Right lobe of liver (tissue), 4 donors: ENCODE data around the gene ARHGEF38.

Experiments
- CTCF ChIP-seq, 4 donors: fragments of 200-600 bp in 3 of 4; fragments of 450-650 bp in 1 of 4; IDR thresholded peaks; one replicate each; pipeline versions ENCODE4 v1.5.1 to v1.8.0; 2016 to 2022; ENCODE audit warnings: antibody characterized with exemption in 4 of 4, mild to moderate bottlenecking in 2 of 4
- POLR2A ChIP-seq: fragments of 450-650 bp; IDR thresholded peaks from one replicate; pipeline ENCODE4 v1.6.1; 2017; ENCODE audit warnings: antibody characterized with exemption, mild to moderate bottlenecking
- donor health status: DM: no; HTN: no; CAD: no.
- donor health status: DM: no; HTN: no; CAD: no.
- donor health status: DM: no; HTN: yes; CAD: no.

- TF ChIP-seq POLR2A (no peak), CTCF (IDR thresholded peaks at IDR 0.05) (no peak)
Measured at GRCh38 chr4:105644257-105644656, 91.8 kb downstream of the ARHGEF38 start.
